ENCODE results near the gene KCNE3.

The KCNE3 gene

GRCh38 chr11:74457356-74457755 is 10.0 kb downstream of the KCNE3 start:
- DNase-seq (ENCODE audit: low read depth): no peak
- H3K4me3 ChIP-seq (ENCODE audit: low read depth, low read length): no peak overlapping the region
- no peak for TF ChIP-seq CTCF (IDR thresholded peaks at IDR 0.05; ENCODE audit: insufficient read depth, low read depth, low read length, missing control alignments)

- H3K4me3 ChIP-seq (ENCODE audit: low read depth, low read length): no peak overlapping the region
- peak; percentile 84 for TF ChIP-seq CTCF (IDR thresholded peaks at IDR 0.05; ENCODE audit: insufficient read depth, low read depth, low read length, missing control alignments)
- DNase-seq (ENCODE audit: low read depth): peak; percentile 74
Measured at GRCh38 chr11:74453373-74453975, 13.9 kb downstream of the KCNE3 start.

GRCh38 chr11:74452366-74452765 is 15.0 kb downstream of the KCNE3 start:
- H3K4me3 ChIP-seq (ENCODE audit: low read depth, low read length): no peak overlapping the region
- TF ChIP-seq CTCF (IDR thresholded peaks at IDR 0.05; ENCODE audit: insufficient read depth, low read depth, low read length, missing control alignments): no peak
- DNase-seq (ENCODE audit: low read depth): no peak

GRCh38 chr11:74450318-74450717 is 17.0 kb downstream of the KCNE3 start:
- H3K4me3 ChIP-seq (ENCODE audit: low read depth, low read length): no peak overlapping the region
- DNase-seq (ENCODE audit: low read depth): no peak
- no peak for TF ChIP-seq CTCF (IDR thresholded peaks at IDR 0.05; ENCODE audit: insufficient read depth, low read depth, low read length, missing control alignments)

- peak; percentile 76 for TF ChIP-seq CTCF (IDR thresholded peaks at IDR 0.05; ENCODE audit: insufficient read depth, low read depth, low read length, missing control alignments)
- H3K4me3 ChIP-seq (ENCODE audit: low read depth, low read length): no peak overlapping the region
- DNase-seq (ENCODE audit: low read depth): peak; percentile 68
Measured at GRCh38 chr11:74449369-74449931, 17.9 kb downstream of the KCNE3 start.

GRCh38 chr11:74447720-74448119 is 19.6 kb downstream of the KCNE3 start:
- no peak overlapping the region for H3K4me3 ChIP-seq (ENCODE audit: low read depth, low read length)
- TF ChIP-seq CTCF (IDR thresholded peaks at IDR 0.05; ENCODE audit: insufficient read depth, low read depth, low read length, missing control alignments): no peak
- DNase-seq (ENCODE audit: low read depth): no peak

- no peak for DNase-seq (ENCODE audit: low read depth)
- no peak overlapping the region for H3K4me3 ChIP-seq (ENCODE audit: low read depth, low read length)
- no peak for TF ChIP-seq CTCF (IDR thresholded peaks at IDR 0.05; ENCODE audit: insufficient read depth, low read depth, low read length, missing control alignments)
Measured at GRCh38 chr11:74446532-74446938, 20.8 kb downstream of the KCNE3 start.

All from GM12865 (cell line).